Upper lobe of left lung (tissue), 6 donors: Measurements from ENCODE around the gene GUCD1. TPM values are rescaled to one million over a fixed set of nuclear protein-coding genes. Genes with fewer than 3 reads are reported as not detected.
A peak's percentile ranks its signal among the peaks of the same experiment; 100 is the strongest.
"Not testable (repeated sequence)": the region's sequence is repeated elsewhere in the genome, so short reads cannot be mapped to it uniquely, and the experiment has no call there.

Experiments
- ATAC-seq, 2 donors: fragments of 200-7000 bp; cut with Tn5 transposase; one replicate each; pipeline ENCODE4 v1.9.1; 2022; ENCODE audit warnings: mild to moderate bottlenecking in 2 of 2, moderate library complexity in 2 of 2; ENCODE audit not compliant: low FRiP score in 2 of 2
- DNase-seq, 2 donors: peaks; one replicate each; pipeline ENCODE4 v3.0.0-alpha.2; 2019 to 2020
- H3K27ac ChIP-seq, 4 donors: fragments of 200-600 bp; sonication (generic); one replicate each; pipeline ENCODE4 v1.5.1; 2016 to 2019
- H3K27me3 ChIP-seq, 4 donors: fragments of 200-600 bp; sonication (generic); one replicate each; pipeline ENCODE4 v1.5.1; 2017 to 2019
- H3K36me3 ChIP-seq, 4 donors: fragments of 200-600 bp; sonication (generic); one replicate each; pipeline ENCODE4 v1.5.1; 2016 to 2019
- H3K4me1 ChIP-seq, 4 donors: fragments of 200-600 bp; sonication (generic); one replicate each; pipeline ENCODE4 v1.5.1; 2018 to 2019
- H3K4me3 ChIP-seq, 4 donors: fragments of 200-600 bp; sonication (generic); one replicate each; pipeline ENCODE4 v1.5.1; 2017 to 2019; ENCODE audit warnings: mild to moderate bottlenecking in 2 of 4, moderate library complexity in 1 of 4
- H3K9me3 ChIP-seq, 4 donors: fragments of 200-600 bp; sonication (generic); one replicate each; pipeline ENCODE4 v1.5.1; 2018 to 2019
- EP300 ChIP-seq, 4 donors: sonication (generic); formaldehyde crosslinking; IDR thresholded peaks; one replicate each; pipeline ENCODE4 v1.5.1; 2017; ENCODE audit warnings: antibody characterized with exemption in 4 of 4, control low read depth in 2 of 4
- POLR2A ChIP-seq, 4 donors: fragments of 450-650 bp; IDR thresholded peaks; one replicate each; pipeline ENCODE4 v1.5.1; 2016 to 2017; ENCODE audit warnings: antibody characterized with exemption in 4 of 4, mild to moderate bottlenecking in 2 of 4
- POLR2AphosphoS5 ChIP-seq, 2 donors: sonication (generic); formaldehyde crosslinking; IDR thresholded peaks; one replicate each; pipeline ENCODE4 v1.5.1; 2017; ENCODE audit warnings: antibody characterized with exemption in 2 of 2
- WGBS, 2 donors: methylation state at CpG; one replicate each; pipeline ENCODE4 v1.1.5; 2017 to 2018; 5-methylcytosine and 5-hydroxymethylcytosine counted together
- total RNA-seq, 6 donors: library from RNA; depleted of rRNA in 4 of 6; stranded (reverse); fragments of >200 nt in 4 of 6; gene quantifications; one replicate each; pipeline versions ENCODE4 v1.1.0 to v1.2.1, GENCODE V29; 2016 to 2021
- TF ChIP-seq, protein P1 (sequence below), 6 experiments: fragments of 450-650 bp in 4 of 6; fragments of 200-600 bp in 2 of 6; sonication (generic) in 2 of 6; IDR thresholded peaks; one replicate each; pipeline ENCODE4 v1.5.1; 2016 to 2019; ENCODE audit warnings: antibody characterized with exemption in 6 of 6
- donor health status: DM: no; HTN: no; CAD: no; lungs with moderate emphysema.
- donor health status: DM: no; HTN: yes; CAD: no; lungs with severe emphysema.

Gene GUCD1
- total RNA-seq, 6 donors from 2014 or later, result 77.5 to 231 (median 160) TPM

DNA sequence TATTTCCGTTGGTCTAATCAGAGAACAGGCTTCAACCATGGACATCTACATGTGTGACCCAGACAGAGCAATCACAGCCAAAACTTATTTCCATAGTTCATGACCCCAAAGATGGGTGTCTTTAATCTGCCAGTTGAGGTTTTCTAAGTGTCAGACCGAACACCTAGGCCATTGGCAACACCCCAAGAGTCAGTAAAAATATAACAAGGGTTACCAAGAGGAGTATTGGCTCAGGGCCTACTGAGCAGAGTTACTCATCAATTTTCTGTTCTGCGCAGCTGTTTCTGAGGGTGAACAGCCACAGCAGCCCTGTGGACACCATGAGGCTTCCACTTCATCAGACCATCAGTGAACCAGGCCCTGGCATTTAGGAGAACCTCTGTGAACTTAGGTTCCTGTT, 18.8 kb downstream of the GUCD1 start:
- peaks cover 8 to 29% (median 21%) of the 10 kb centered on the region in 4 donors for H3K36me3 ChIP-seq
- WGBS, 2 donors, result 83 to 92% methylated on average over 3 of the region's 3 CpGs
- H3K4me1 ChIP-seq, result peaks cover 0 to 7% (median 2%) of the 10 kb centered on the region in 4 donors
- H3K4me3 ChIP-seq, result no peak overlapping the region
- TF ChIP-seq POLR2A (IDR thresholded peaks at IDR 0.05), result no peak
- TF ChIP-seq, protein P1, sequence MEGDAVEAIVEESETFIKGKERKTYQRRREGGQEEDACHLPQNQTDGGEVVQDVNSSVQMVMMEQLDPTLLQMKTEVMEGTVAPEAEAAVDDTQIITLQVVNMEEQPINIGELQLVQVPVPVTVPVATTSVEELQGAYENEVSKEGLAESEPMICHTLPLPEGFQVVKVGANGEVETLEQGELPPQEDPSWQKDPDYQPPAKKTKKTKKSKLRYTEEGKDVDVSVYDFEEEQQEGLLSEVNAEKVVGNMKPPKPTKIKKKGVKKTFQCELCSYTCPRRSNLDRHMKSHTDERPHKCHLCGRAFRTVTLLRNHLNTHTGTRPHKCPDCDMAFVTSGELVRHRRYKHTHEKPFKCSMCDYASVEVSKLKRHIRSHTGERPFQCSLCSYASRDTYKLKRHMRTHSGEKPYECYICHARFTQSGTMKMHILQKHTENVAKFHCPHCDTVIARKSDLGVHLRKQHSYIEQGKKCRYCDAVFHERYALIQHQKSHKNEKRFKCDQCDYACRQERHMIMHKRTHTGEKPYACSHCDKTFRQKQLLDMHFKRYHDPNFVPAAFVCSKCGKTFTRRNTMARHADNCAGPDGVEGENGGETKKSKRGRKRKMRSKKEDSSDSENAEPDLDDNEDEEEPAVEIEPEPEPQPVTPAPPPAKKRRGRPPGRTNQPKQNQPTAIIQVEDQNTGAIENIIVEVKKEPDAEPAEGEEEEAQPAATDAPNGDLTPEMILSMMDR (IDR thresholded peaks at IDR 0.05), result no peak
- no peak for TF ChIP-seq EP300 (IDR thresholded peaks at IDR 0.05)
- TF ChIP-seq POLR2AphosphoS5 (IDR thresholded peaks at IDR 0.05), result no peak
- DNase-seq (no peak), ATAC-seq (no peak)
- no peaks in the 10 kb centered on the region for H3K27me3 ChIP-seq
- no peaks in the 10 kb centered on the region for H3K9me3 ChIP-seq
- H3K27ac ChIP-seq, result no peak overlapping the region

- WGBS, 2 donors, result 94 to 100% methylated on average over 3 to 4 of the region's 4 CpGs
- no peak overlapping the region for H3K27ac ChIP-seq
These were observed 19.6 kb downstream of the GUCD1 start for GRCh38 chr22:24535348-24535747.

DNA sequence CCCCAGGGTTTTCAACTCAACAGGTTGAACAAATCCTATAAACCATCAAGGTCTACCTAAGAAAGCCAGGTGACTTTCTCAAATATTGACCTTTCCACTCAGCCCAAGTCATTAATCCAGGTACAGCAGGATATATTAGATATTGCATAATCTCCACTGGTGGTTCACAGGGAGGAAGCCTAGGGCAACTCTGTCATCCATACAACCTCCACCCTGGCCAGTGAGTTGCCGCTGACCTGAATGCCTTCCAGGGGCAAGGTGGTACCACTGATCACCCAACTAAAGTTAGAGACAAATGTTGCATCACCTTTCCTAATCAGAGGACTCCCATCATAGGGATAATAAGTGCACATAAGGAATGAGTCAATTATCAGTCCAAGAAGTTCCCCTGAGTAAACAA, 22.9 kb downstream of the GUCD1 start:
- peaks cover 0 to 7% (median 2%) of the 10 kb centered on the region in 4 donors for H3K4me1 ChIP-seq
- H3K27me3 ChIP-seq, result no peaks in the 10 kb centered on the region
- 73% methylated on average over 1 of the region's 1 CpG; no CpG with 5 or more reads in 1 of the 2 donors for WGBS, 2 donors
- TF ChIP-seq EP300 (IDR thresholded peaks at IDR 0.05) (peak in 1 of 4 donors; percentile 29), POLR2AphosphoS5 (IDR thresholded peaks at IDR 0.05) (no peak)
- TF ChIP-seq, protein P1 (IDR thresholded peaks at IDR 0.05), result no peak
- peak overlapping the region in 2 of 4 donors; percentile 28 to 38 for H3K27ac ChIP-seq
- no peaks in the 10 kb centered on the region for H3K36me3 ChIP-seq
- H3K4me3 ChIP-seq, result no peak overlapping the region
- ATAC-seq (peak; percentile 36 to 69), DNase-seq (peak in 1 of 2 donors; percentile 47)
- H3K9me3 ChIP-seq, result no peaks in the 10 kb centered on the region

More at GRCh38 chr22:24535348-24535747, 19.6 kb downstream of the GUCD1 start:
- H3K27me3 ChIP-seq, result no peaks in the 10 kb centered on the region
- H3K4me3 ChIP-seq, result no peak overlapping the region
- H3K9me3 ChIP-seq, result no peaks in the 10 kb centered on the region
- peaks cover 0 to 7% (median 2%) of the 10 kb centered on the region in 4 donors for H3K4me1 ChIP-seq
- TF ChIP-seq EP300 (IDR thresholded peaks at IDR 0.05), result no peak
- TF ChIP-seq POLR2A (IDR thresholded peaks at IDR 0.05), result no peak
- TF ChIP-seq, protein P1 (IDR thresholded peaks at IDR 0.05), result no peak
- no peak for TF ChIP-seq POLR2AphosphoS5 (IDR thresholded peaks at IDR 0.05)
- ATAC-seq, result no peak
- no peak for DNase-seq
- H3K36me3 ChIP-seq, result peaks cover 8 to 23% (median 14%) of the 10 kb centered on the region in 4 donors

DNA sequence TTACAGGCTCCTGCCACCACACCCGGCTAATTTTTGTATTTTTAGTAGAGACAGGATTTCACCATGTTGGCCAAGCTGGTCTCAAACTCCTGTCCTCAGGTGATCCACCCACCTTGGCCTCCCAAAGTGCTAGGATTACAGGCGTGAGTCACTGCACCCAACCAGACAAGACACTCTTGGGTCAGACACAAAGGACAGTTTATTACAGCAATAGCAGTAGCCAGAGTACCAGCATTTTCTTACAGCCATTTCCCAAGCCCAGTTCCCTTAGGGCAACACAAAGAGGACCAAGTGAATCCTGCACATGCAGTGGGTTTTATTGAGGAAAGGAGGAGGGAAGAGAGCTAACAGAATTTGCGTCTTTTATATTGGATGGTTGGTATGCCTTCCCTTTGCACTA, 24.0 kb downstream of the GUCD1 start:
- not testable (repeated sequence) for H3K4me3 ChIP-seq, H3K27me3 ChIP-seq, ATAC-seq, H3K27ac ChIP-seq, H3K36me3 ChIP-seq, DNase-seq, H3K9me3 ChIP-seq, H3K4me1 ChIP-seq
- WGBS, 2 donors, result 89 to 90% methylated on average over 3 of the region's 3 CpGs

DNA sequence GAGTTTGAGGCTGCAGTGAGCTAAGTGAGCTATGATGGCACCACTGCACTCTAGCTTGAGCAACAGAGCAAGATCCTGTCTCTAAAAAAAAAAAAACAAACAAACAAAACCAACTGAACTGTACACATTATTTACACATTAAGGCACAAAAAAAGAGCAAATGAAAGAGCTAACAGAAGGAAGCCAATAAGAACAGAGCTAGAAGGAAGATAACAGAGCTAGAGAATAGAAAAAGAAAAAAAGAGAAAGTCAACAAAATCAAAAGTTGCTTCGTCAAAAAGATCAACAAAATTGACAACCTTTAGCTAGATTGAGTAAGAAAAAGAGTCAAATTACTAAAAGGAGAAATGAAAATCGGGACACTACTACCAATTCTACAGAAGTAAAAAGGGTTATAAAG, 25.0 kb downstream of the GUCD1 start:
- DNase-seq (no peak), ATAC-seq (no peak)
- 74% methylated on average over 2 of the region's 2 CpGs for WGBS, 2 donors
- Histone ChIP-seq H3K9me3 (no peaks in the 10 kb centered on the region), H3K27ac (no peak overlapping the region), H3K4me1 (peaks cover 7 to 14% (median 10%) of the 10 kb centered on the region in 4 donors), H3K27me3 (no peaks in the 10 kb centered on the region), H3K36me3 (no peaks in the 10 kb centered on the region), H3K4me3 (no peak overlapping the region)
- TF ChIP-seq POLR2A (IDR thresholded peaks at IDR 0.05), result no peak
- no peak for TF ChIP-seq EP300 (IDR thresholded peaks at IDR 0.05)
- TF ChIP-seq, protein P1 (IDR thresholded peaks at IDR 0.05), result no peak
- no peak for TF ChIP-seq POLR2AphosphoS5 (IDR thresholded peaks at IDR 0.05)
